DOHH2 (cell line): ENCODE measurements around the gene FARS2.

Experiments
- H3F3A ChIP-seq: fragments of 200-600 bp; sonication (generic), shearing (Covaris generic); 2 replicates; pipeline ENCODE4 v1.6.0; 2016; ENCODE audit warnings: antibody characterized with exemption, mild to moderate bottlenecking; ENCODE audit not compliant: control insufficient read depth, insufficient read depth
- H3K27ac ChIP-seq: fragments of 200-600 bp; sonication (generic); 2 replicates; pipeline ENCODE4 v1.5.1; 2014; ENCODE audit warnings: low read depth, mild to moderate bottlenecking, low read length, moderate library complexity
- H3K27me3 ChIP-seq: fragments of 200-600 bp; sonication (generic); 2 replicates; pipeline ENCODE4 v1.6.1; 2014; ENCODE audit warnings: mild to moderate bottlenecking, low read length, mixed read lengths; ENCODE audit not compliant: control insufficient read depth
- H3K36me3 ChIP-seq: fragments of 200-600 bp; sonication (generic); 2 replicates; pipeline ENCODE4 v1.6.1; 2014; ENCODE audit warnings: mild to moderate bottlenecking, low read length, moderate library complexity, mixed read lengths; ENCODE audit not compliant: control insufficient read depth
- H3K4me1 ChIP-seq: fragments of 200-600 bp; sonication (generic); 2 replicates; pipeline ENCODE4 v1.6.1; 2014; ENCODE audit warnings: mild to moderate bottlenecking, low read length, mixed read lengths; ENCODE audit not compliant: control insufficient read depth
- H3K4me2 ChIP-seq: fragments of 200-600 bp; sonication (generic); 2 replicates; pipeline ENCODE4 v1.6.0; 2014; ENCODE audit warnings: mild to moderate bottlenecking, low read length, moderate library complexity
- H3K4me3 ChIP-seq: fragments of 200-600 bp; sonication (generic); 2 replicates; pipeline ENCODE4 v1.5.1; 2014; ENCODE audit warnings: mild to moderate bottlenecking, low read length, mixed read lengths
- H3K79me2 ChIP-seq: fragments of 200-600 bp; sonication (generic); 2 replicates; pipeline ENCODE4 v1.6.1; 2014; ENCODE audit warnings: mild to moderate bottlenecking, low read length, mixed read lengths; ENCODE audit not compliant: control insufficient read depth
- H3K9me2 ChIP-seq: fragments of 200-600 bp; sonication (generic); replicated peaks from 2 replicates; pipeline ENCODE4 v1.6.1; 2014; ENCODE audit warnings: mild to moderate bottlenecking, low read length, mixed read lengths; ENCODE audit not compliant: control insufficient read depth
- H3K9me3 ChIP-seq: fragments of 200-600 bp; sonication (generic); 2 replicates; pipeline ENCODE4 v1.6.1; 2014; ENCODE audit warnings: antibody characterized with exemption, low read length, mixed read lengths; ENCODE audit not compliant: control insufficient read depth, insufficient read depth
- H4K20me1 ChIP-seq: fragments of 200-600 bp; sonication (generic); 2 replicates; pipeline ENCODE4 v1.6.0; 2014; ENCODE audit warnings: low read depth, mild to moderate bottlenecking, antibody characterized with exemption, low read length, moderate library complexity; ENCODE audit not compliant: control insufficient read depth, insufficient read depth
- EZH2phosphoT487 ChIP-seq: fragments of 200-600 bp; sonication (generic); IDR thresholded peaks from 2 replicates; pipeline ENCODE4 v1.6.1; 2017; ENCODE audit warnings: borderline replicate concordance, mild to moderate bottlenecking, antibody characterized with exemption, low read length, moderate library complexity, mixed read lengths
- TF ChIP-seq, protein P1 (sequence below): fragments of 200-600 bp; sonication (generic); IDR thresholded peaks from one replicate; pipeline ENCODE4 v1.5.1; 2014; ENCODE audit warnings: antibody characterized with exemption, mild to moderate bottlenecking, low read depth, low read length; ENCODE audit not compliant: poor library complexity, severe bottlenecking

The FARS2 gene

DNA sequence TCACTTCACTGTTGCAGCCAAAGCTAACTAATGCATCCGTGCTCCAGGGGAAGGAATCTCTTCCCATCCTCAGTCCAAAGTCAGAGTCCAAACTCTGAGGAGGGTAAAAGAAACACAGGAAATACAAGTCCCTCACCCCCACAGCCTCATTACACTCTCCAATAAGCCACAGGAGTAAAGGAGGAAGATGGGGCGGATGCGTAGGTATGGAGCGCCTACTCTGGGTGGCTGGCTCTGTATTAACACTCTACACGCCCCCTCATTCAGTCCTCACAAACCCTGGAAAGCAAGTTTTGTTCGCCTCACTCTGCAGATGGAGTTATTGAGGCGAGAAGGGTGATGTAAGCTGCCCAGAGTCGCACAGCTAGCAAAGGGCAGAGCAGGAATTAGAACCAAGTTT is 502.6 kb downstream of the FARS2 start:
- H3K4me2 ChIP-seq = peak overlapping the region; percentile 84
- peak overlapping the region; percentile 63 for H3K4me3 ChIP-seq
- no peaks in the 10 kb centered on the region for H3K9me3 ChIP-seq
- H4K20me1 ChIP-seq = no peaks in the 10 kb centered on the region; the same call in none of the 2 replicates
- peaks cover 31% of the 10 kb centered on the region for H3K4me1 ChIP-seq
- no peaks in the 10 kb centered on the region for H3K79me2 ChIP-seq
- peaks cover 2% of the 10 kb centered on the region; the same call in 1 of the 2 replicates for H3F3A ChIP-seq
- peak overlapping the region; percentile 37 for H3K27ac ChIP-seq
- peaks cover 10% of the 10 kb centered on the region for H3K27me3 ChIP-seq
- no peak for TF ChIP-seq EZH2phosphoT487
- TF ChIP-seq, protein P1, sequence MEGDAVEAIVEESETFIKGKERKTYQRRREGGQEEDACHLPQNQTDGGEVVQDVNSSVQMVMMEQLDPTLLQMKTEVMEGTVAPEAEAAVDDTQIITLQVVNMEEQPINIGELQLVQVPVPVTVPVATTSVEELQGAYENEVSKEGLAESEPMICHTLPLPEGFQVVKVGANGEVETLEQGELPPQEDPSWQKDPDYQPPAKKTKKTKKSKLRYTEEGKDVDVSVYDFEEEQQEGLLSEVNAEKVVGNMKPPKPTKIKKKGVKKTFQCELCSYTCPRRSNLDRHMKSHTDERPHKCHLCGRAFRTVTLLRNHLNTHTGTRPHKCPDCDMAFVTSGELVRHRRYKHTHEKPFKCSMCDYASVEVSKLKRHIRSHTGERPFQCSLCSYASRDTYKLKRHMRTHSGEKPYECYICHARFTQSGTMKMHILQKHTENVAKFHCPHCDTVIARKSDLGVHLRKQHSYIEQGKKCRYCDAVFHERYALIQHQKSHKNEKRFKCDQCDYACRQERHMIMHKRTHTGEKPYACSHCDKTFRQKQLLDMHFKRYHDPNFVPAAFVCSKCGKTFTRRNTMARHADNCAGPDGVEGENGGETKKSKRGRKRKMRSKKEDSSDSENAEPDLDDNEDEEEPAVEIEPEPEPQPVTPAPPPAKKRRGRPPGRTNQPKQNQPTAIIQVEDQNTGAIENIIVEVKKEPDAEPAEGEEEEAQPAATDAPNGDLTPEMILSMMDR = peak; percentile 45
- H3K9me2 ChIP-seq = no peaks in the 10 kb centered on the region
- H3K36me3 ChIP-seq = no peaks in the 10 kb centered on the region

DNA sequence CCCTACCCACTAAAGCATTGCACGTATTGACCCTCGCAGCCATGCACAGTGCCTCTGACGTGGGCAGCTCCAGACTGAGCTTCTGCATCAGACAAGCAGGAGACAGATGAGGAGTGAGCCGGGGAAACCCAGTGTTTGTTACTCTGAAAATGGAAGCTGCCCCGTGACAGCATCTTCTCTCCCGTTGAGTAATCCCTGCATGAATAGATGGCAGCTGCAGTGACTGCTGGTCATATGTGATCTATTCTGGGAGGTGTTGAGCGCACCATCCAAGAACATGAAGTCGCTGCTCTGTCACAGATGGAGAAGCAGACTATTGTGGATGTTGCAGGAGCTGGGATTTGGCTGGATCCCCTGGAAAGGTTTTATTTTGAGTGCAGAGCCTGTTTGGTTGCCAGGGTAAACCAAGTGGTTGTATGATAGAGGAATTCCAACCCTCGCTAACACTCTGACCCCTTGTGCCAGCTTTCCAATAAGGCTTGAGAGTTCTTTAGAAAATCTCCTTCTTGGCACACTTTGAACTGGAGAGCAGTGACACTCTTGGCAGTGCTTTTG is 503.2 kb downstream of the FARS2 start:
- TF ChIP-seq, protein P1 = no peak
- no peak for TF ChIP-seq EZH2phosphoT487
- H3K4me3 ChIP-seq = peak overlapping the region; percentile 63
- no peaks in the 10 kb centered on the region for H3K79me2 ChIP-seq
- H3K4me2 ChIP-seq = peak overlapping the region; percentile 84
- H3F3A ChIP-seq = peaks cover 2% of the 10 kb centered on the region; the same call in 1 of the 2 replicates
- no peaks in the 10 kb centered on the region for H3K9me2 ChIP-seq
- peak overlapping the region; percentile 37 for H3K27ac ChIP-seq
- no peaks in the 10 kb centered on the region for H3K36me3 ChIP-seq
- peaks cover 32% of the 10 kb centered on the region for H3K4me1 ChIP-seq
- H4K20me1 ChIP-seq = no peaks in the 10 kb centered on the region; the same call in none of the 2 replicates
- H3K9me3 ChIP-seq = peaks cover 3% of the 10 kb centered on the region; the same call in 1 of the 2 replicates
- peaks cover 10% of the 10 kb centered on the region for H3K27me3 ChIP-seq

DNA sequence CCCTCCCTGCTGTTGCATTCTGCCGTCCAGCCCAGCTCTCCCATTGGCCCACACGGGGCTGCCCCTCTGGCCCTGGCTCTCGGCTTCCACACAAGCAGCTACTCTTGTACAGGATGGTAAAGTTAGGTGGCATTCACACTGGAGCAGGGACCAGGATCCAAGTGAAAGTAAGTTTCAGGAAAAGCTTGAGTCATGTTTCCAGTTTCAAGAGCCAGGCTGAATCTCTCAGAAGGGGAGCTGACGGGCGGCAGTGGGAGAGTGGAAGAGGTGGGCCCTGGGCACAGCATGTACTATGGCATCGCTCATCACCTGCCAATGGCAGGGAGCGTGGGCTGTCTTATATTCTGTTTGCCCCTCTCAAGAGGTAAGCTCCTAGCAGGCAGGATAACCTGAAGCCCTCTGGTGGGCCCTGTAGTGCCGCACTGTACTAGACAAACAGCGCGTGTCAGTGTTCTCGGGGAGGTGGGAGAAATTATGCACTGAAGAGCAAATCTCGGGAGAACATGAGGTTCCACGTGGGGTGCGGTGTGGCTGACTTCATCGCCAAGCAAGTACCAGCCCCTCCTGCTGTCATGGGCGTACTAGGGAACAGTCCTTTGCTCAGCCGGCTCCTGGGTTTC is 503.9 kb downstream of the FARS2 start:
- peaks cover 3% of the 10 kb centered on the region; the same call in 1 of the 2 replicates for H3K9me3 ChIP-seq
- no peaks in the 10 kb centered on the region for H3K36me3 ChIP-seq
- peaks cover 10% of the 10 kb centered on the region for H3K27me3 ChIP-seq
- H3F3A ChIP-seq = peaks cover 2% of the 10 kb centered on the region; the same call in 1 of the 2 replicates
- no peak overlapping the region for H3K27ac ChIP-seq
- H3K79me2 ChIP-seq = no peaks in the 10 kb centered on the region
- H3K4me1 ChIP-seq = peaks cover 36% of the 10 kb centered on the region
- no peaks in the 10 kb centered on the region for H3K9me2 ChIP-seq
- peak overlapping the region; percentile 63 for H3K4me3 ChIP-seq
- TF ChIP-seq, protein P1 = no peak
- TF ChIP-seq EZH2phosphoT487 = no peak
- no peaks in the 10 kb centered on the region; the same call in none of the 2 replicates for H4K20me1 ChIP-seq
- peak overlapping the region; percentile 84 for H3K4me2 ChIP-seq
